ENCODE results near the gene ACADVL. TPM values are rescaled to one million over a fixed set of nuclear protein-coding genes. Genes with fewer than 3 reads are reported as not detected.

ACADVL gene
- total RNA-seq, 4 donors from 2014 or later = 453 to 742 (median 464) TPM

DNA sequence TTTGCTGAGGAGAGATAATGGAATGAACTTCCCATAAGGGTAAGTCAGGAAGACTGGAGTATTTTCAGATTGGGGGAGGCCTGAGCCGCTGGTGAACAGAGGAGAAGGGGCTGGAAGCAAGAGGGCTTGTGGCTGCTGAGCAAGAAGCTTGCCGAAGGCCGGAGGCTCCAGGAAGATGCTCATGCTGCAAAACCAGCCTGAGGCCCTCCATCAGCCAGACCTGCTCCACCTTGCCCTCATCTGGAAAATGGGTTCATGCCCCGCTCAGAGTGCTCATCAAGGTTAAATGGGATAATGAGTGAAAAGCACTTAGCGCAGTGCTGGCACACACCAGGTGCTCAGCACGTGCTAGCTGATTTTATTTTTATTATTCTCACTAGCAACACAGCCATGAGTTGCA, 35.1 kb upstream of the ACADVL start:
- Histone ChIP-seq H3K9me3 (no peaks in the 10 kb centered on the region), H3K4me3 (no peak overlapping the region), H3K27me3 (peaks cover 0 to under 1% (median 0%) of the 10 kb centered on the region in 4 donors), H3K36me3 (no peaks in the 10 kb centered on the region), H3K27ac (no peak overlapping the region), H3K4me1 (no peaks in the 10 kb centered on the region)
- no peak for TF ChIP-seq POLR2A (IDR thresholded peaks at IDR 0.05)
- TF ChIP-seq, protein P1, sequence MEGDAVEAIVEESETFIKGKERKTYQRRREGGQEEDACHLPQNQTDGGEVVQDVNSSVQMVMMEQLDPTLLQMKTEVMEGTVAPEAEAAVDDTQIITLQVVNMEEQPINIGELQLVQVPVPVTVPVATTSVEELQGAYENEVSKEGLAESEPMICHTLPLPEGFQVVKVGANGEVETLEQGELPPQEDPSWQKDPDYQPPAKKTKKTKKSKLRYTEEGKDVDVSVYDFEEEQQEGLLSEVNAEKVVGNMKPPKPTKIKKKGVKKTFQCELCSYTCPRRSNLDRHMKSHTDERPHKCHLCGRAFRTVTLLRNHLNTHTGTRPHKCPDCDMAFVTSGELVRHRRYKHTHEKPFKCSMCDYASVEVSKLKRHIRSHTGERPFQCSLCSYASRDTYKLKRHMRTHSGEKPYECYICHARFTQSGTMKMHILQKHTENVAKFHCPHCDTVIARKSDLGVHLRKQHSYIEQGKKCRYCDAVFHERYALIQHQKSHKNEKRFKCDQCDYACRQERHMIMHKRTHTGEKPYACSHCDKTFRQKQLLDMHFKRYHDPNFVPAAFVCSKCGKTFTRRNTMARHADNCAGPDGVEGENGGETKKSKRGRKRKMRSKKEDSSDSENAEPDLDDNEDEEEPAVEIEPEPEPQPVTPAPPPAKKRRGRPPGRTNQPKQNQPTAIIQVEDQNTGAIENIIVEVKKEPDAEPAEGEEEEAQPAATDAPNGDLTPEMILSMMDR (IDR thresholded peaks at IDR 0.05) = no peak
- DNase-seq = no peak
- intact Hi-C loops (cut with DNase I) = no loop called here
- WGBS, 2 donors = 75 to 80% methylated on average over 6 of the region's 6 CpGs

DNA sequence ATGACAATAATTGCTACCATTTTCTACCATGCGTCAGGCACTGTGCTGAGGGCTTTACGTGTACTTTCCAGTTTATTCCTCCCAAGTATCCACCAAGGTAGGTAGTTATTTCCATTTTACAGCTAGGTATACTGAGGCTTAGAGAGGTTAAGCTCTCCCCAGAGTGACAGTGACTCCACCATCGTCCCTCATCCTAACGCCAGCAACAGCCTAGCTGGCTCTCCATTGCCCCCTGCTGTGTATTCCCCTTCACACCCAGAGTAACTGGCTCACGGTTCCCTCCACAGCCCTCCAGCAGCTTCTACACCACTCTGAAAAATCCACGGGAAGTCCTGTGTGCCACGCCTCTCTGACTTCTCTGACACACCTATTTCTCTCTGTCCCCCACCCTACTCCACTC, 33.5 kb upstream of the ACADVL start:
- 51 to 59% methylated on average over 7 of the region's 7 CpGs for WGBS, 2 donors
- TF ChIP-seq, protein P1 (IDR thresholded peaks at IDR 0.05) = peak in 1 of 6 experiments; percentile 9
- no peak for TF ChIP-seq POLR2A (IDR thresholded peaks at IDR 0.05)
- H3K36me3 ChIP-seq = peaks cover 0 to 13% (median 0%) of the 10 kb centered on the region in 3 donors
- H3K4me1 ChIP-seq = no peaks in the 10 kb centered on the region
- no peaks in the 10 kb centered on the region for H3K9me3 ChIP-seq
- DNase-seq = no peak
- H3K27me3 ChIP-seq = no peaks in the 10 kb centered on the region
- H3K4me3 ChIP-seq = no peak overlapping the region
- no peak overlapping the region for H3K27ac ChIP-seq
- intact Hi-C loops (cut with DNase I) = no loop called here

DNA sequence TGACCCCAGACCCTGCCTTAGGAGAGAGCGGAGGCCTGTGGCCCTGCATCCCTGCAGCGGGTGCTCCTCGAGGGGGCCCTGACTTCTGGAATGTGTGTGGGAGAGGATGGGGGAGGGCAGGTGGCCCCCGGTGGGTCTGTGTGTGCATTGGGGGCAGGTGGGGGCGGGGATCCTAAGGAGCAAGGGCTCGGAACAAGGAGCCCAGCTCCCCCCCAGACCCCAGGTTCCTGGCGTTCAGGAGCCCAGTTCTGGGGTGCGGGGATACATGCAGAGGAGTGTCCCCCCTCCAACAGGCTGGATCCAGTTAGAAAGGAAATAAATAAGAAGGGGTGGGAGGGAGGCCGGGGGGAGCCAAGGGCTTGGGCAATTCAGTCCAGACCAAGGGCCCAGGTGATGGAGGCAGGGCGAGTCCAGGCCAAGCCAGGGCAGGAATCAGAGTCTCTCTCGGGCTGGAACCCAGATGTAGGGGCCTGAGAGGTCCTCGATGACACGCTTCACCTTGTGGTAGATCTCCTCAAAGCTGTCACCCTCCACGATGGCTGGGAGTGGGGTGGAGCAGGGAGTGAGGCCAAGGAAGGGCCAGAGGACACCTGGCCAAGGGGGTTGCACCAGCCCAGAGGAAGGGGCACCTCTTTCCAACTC, 29.3 kb upstream of the ACADVL start:
- no peaks in the 10 kb centered on the region for H3K4me1 ChIP-seq
- H3K9me3 ChIP-seq = no peaks in the 10 kb centered on the region
- 80 to 86% methylated on average over 8 to 9 of the region's 14 CpGs for WGBS, 2 donors
- H3K27ac ChIP-seq = no peak overlapping the region
- H3K27me3 ChIP-seq = no peaks in the 10 kb centered on the region
- peaks cover 0 to 51% (median 4%) of the 10 kb centered on the region in 3 donors for H3K36me3 ChIP-seq
- DNase-seq = no peak
- H3K4me3 ChIP-seq = no peak overlapping the region
- no peak for TF ChIP-seq POLR2A (IDR thresholded peaks at IDR 0.05)
- TF ChIP-seq, protein P1 (IDR thresholded peaks at IDR 0.05) = no peak
- intact Hi-C loops (cut with DNase I) = no loop called here

DNA sequence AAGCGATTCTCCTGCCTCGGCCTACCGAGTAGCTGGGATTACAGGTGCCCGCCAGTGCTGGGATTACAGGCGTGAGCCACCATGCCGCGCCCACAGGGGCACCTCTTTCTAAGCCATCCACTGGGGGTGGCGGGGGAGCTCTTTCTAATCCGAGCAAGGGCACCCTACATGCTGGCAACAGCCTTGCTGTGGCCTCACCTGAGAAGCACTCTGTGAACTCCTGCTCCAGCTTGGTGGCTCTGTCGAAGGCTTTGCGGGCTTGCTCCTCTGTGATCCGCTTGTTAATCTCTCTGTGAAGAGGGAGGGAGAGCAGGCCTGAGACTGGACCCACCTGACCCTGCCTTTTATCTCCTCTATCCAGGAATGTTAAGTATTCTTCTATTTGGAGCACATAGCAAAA, 28.7 kb upstream of the ACADVL start:
- no peaks in the 10 kb centered on the region for H3K9me3 ChIP-seq
- 80 to 96% methylated on average over 4 to 11 of the region's 12 CpGs for WGBS, 2 donors

DNA sequence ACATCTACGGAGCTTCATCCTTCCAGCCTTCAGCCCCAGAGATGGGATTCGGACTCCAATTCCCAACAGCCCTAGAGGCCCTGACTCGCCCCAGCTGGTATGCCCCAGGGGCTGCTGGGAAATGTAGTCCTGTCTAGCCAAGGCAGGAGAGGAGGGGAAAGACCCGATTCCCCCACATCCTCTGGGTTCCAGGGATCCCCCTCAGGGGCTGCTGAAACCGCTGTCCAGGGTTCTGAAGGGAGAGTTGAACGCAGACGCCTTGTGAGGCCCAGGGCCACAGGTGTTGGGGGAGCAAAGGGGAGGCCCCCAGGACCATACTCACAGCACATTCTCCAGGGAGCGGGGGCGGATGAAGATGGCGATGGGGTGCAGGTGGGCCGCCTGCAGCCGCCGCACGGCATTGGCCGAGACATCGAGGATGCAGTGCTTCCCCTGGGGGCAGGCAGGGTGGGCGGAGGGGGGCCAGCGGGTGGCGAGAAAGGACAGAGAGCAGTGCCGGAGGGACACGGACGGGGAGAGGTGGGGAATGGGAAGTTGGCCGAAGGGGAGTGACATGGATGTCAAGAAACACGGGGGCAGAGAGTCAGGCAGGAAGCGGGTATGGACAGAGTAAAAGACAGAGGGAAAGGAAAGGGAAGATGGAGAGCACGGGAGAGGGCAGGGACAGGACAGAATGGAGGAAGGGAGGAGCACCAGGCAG, 28.0 kb upstream of the ACADVL start:
- intact Hi-C loops (cut with DNase I) = no loop called here
- Histone ChIP-seq H3K9me3 (no peaks in the 10 kb centered on the region), H3K4me1 (no peaks in the 10 kb centered on the region), H3K27me3 (no peaks in the 10 kb centered on the region), H3K27ac (no peak overlapping the region), H3K36me3 (peaks cover 0 to 65% (median 15%) of the 10 kb centered on the region in 3 donors), H3K4me3 (no peak overlapping the region)
- DNase-seq = no peak
- TF ChIP-seq POLR2A (IDR thresholded peaks at IDR 0.05) = no peak
- TF ChIP-seq, protein P1 (IDR thresholded peaks at IDR 0.05) = no peak
- 81 to 88% methylated on average over 11 to 20 of the region's 26 CpGs for WGBS, 2 donors

More for the DNA sequence above, 28.7 kb upstream of the ACADVL start:
- Histone ChIP-seq H3K4me3 (no peak overlapping the region), H3K27ac (no peak overlapping the region), H3K36me3 (peaks cover 0 to 58% (median 8%) of the 10 kb centered on the region in 3 donors), H3K27me3 (no peaks in the 10 kb centered on the region), H3K4me1 (no peaks in the 10 kb centered on the region)
- TF ChIP-seq, protein P1 (IDR thresholded peaks at IDR 0.05) = no peak
- TF ChIP-seq POLR2A (IDR thresholded peaks at IDR 0.05) = no peak
- intact Hi-C loops (cut with DNase I) = no loop called here
- DNase-seq = no peak

Measured in esophagus squamous epithelium (tissue), 5 donors.